HG03066 (cell line): Measurements from ENCODE around the gene IFT52.
"Not testable (repeated sequence)": the region's sequence is repeated elsewhere in the genome, so short reads cannot be mapped to it uniquely, and the experiment has no call there.

Source experiments
- ATAC-seq: cut with Tn5 transposase; IDR thresholded peaks from one replicate; pipeline ENCODE4 v1.9.1; 2021; ENCODE audit warnings: low read depth; ENCODE audit not compliant: unreplicated experiment

Gene IFT52

DNA sequence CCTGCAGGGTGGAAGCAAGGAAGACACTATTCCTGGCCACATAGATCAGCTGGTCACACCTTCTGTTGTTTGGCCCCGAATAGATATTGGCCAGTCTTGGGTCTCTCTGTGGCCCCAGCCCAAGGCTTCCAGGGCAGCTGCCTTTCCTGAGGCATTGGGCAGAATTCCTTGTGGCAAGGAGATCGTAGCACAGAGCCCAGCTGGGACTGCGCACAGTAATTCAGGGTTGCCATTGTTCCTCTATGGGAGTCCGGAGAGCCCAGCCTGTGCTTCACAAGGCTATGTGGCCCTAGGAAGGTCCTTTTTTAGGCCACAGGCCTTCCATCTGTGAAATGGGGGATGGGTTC is 25.0 kb upstream of the IFT52 start:
- no peak for ATAC-seq

DNA sequence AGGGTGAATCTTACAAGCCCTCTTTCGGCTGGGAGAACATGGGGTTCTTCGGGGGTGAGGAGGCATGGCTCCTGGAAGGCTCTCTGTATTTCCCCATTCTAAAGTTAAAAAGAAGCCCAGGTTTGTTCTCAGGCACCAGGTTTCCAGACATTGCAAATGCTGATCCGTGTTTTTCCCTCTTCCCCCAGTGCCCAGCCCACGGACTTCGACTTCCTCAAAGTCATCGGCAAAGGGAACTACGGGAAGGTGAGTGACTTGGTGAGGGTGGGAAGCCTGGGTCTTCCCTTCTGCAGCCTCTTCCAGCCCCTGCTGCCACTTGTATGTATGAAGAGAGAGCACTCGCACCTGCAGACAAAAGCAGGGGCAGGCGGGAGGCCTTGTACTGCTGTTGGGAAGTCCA is 23.3 kb upstream of the IFT52 start:
- no peak for ATAC-seq

GRCh38 chr20:43568706-43569105 is 22.0 kb upstream of the IFT52 start:
- ATAC-seq, result no peak

GRCh38 chr20:43569282-43569681 is 21.5 kb upstream of the IFT52 start:
- ATAC-seq, result no peak

- no peak for ATAC-seq
Measured at GRCh38 chr20:43570496-43570895, 20.2 kb upstream of the IFT52 start.

GRCh38 chr20:43571310-43571709 is 19.4 kb upstream of the IFT52 start:
- ATAC-seq, result no peak

- ATAC-seq, result no peak
Measured at GRCh38 chr20:43571771-43572170, 19.0 kb upstream of the IFT52 start.

- no peak for ATAC-seq
Measured at GRCh38 chr20:43572891-43573290, 17.8 kb upstream of the IFT52 start.

GRCh38 chr20:43576108-43576507 is 14.6 kb upstream of the IFT52 start:
- ATAC-seq, result no peak

- no peak for ATAC-seq
Measured at GRCh38 chr20:43579861-43580793, 10.6 kb upstream of the IFT52 start.

DNA sequence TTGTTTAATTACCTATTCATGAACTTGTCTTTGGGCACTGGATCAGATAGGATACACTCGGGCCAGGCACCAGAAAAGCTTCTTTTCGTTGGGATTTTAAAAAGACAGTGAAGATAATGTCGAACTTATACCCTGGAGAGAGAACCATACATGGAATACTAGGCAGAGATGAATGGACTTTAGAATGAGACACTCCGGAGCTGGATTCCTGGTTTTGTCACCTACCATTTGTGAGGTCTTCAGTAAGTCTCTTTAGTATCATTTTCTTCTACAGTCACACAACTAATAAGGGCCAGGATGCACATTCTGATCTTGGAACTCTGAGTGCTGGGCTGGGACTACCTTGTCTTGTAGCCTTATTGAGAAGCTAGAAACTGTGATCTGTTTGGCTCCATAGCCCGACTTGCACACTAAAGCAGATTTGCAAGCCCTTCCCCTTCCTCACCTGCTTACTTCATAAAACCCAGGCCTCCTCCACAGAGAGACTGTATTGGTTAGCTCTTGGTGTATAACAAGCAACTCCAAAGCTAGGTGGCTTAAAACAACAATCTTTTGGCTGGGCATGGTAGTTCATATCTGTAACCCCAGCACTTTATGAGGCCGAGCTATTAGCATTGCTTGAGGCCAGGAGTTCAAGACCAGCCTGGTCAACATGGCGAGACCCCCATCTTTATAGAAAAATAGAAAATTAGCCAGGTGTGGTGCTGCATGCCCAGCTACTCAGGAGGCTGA is 7.4 kb upstream of the IFT52 start:
- ATAC-seq, result no peak

- no peak for ATAC-seq
Measured at GRCh38 chr20:43583982-43584432, 6.7 kb upstream of the IFT52 start.

DNA sequence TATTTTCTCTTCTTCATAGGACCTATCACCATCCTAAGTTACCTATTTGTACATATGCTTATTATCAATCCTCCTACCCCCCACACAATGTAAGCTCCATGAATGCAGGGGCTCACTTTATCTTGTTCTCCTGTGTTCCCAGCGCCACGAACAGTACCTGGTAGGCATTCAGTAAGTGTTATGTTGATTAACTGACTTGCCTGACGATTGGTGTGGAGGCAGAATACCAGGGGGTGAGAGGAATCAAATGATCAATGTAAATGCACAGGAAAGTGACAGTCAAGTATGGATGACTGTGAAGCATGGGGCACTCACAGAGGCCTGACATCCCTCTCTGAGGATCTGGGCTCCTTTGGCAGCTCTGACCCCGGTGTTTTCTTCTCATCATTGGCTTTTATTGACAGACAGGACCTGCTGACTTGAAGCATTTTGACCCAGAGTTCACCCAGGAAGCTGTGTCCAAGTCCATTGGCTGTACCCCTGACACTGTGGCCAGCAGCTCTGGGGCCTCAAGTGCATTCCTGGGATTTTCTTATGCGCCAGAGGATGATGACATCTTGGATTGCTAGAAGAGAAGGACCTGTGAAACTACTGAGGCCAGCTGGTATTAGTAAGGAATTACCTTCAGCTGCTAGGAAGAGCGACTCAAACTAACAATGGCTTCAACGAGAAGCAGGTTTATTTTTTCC is 6.1 kb upstream of the IFT52 start:
- no peak for ATAC-seq

GRCh38 chr20:43586641-43587040 is 4.1 kb upstream of the IFT52 start:
- no peak for ATAC-seq

GRCh38 chr20:43588526-43588925 is 2.2 kb upstream of the IFT52 start:
- ATAC-seq, result not testable (repeated sequence)

- no peak for ATAC-seq
Measured at GRCh38 chr20:43590036-43590391, 723 bp upstream of the IFT52 start.

GRCh38 chr20:43601960-43602359 is 11.2 kb downstream of the IFT52 start:
- ATAC-seq, result not testable (repeated sequence)

DNA sequence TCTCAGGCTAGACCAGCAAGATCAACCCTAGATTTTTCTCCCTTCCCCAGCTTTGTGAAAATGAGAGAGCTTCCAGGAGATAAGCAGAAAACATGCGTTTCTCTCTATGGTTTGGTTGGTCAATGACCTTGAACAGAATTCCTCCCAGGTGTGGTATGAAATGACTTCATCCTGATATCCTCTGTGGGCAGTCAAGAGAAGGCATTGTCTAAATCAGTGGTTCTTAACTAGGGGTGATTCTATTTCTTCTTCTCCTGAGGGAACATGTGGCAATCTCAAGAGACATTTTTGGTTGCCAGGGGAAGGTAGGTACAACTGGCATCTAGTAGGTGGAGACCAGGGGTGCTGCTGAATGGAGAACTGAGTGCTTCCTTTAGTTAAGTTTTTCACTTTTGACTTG is 12.4 kb downstream of the IFT52 start:
- no peak for ATAC-seq

DNA sequence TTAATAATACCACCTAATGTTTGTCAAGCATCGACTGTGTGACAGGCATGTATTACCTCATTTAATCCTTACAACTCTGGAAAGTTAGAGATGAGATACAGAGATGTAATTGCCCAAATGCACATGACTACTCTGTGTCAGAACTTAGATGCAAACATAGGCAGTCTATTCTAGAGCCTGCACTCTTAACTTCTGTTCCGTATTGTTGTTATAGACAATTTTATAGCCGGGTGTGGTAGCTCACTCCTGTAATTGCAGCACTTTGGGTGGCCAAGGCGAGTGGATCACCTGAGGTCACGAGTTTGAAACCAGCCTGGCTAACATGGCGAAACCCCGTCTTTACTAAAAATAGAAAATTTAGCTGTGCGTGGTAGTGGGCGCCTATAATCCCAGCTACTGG is 15.0 kb downstream of the IFT52 start:
- ATAC-seq, result no peak

- ATAC-seq, result not testable (repeated sequence)
Measured at GRCh38 chr20:43607278-43607677, 16.5 kb downstream of the IFT52 start.

- no peak for ATAC-seq
Measured at GRCh38 chr20:43631598-43631997, 40.9 kb downstream of the IFT52 start.
